ENCODE data around the gene CENPF.
"Not testable (repeated sequence)": the region's sequence is repeated elsewhere in the genome, so short reads cannot be mapped to it uniquely, and the experiment has no call there.

CENPF gene

DNA sequence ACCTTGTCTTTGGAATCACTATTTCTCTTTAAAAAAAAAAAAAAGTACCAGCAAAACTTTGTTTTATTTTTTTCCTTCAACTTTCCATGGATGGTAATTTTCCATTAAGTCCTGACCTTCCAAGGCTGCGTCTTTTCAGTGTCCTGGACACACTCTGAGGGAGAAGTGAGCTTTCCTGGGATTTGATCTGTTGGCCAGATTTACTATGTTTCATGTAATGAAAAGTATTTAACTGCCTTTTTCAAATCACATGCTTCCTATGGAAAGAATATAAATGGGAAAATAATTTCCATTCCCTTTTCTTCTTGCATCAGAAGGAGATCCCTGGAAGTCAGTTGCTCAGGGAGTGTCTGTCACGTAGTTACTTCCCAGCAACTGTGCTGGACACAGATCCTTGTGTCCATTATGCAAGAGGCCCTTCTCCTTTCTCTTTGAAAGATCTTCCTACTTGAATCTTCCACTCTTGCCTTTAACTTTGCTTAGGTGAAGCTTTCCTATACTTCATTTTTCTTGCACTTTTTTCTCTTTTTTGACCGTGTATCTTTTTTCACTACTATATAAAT lies 59.3 kb downstream of the CENPF start:
- no peak for DNase-seq

DNA sequence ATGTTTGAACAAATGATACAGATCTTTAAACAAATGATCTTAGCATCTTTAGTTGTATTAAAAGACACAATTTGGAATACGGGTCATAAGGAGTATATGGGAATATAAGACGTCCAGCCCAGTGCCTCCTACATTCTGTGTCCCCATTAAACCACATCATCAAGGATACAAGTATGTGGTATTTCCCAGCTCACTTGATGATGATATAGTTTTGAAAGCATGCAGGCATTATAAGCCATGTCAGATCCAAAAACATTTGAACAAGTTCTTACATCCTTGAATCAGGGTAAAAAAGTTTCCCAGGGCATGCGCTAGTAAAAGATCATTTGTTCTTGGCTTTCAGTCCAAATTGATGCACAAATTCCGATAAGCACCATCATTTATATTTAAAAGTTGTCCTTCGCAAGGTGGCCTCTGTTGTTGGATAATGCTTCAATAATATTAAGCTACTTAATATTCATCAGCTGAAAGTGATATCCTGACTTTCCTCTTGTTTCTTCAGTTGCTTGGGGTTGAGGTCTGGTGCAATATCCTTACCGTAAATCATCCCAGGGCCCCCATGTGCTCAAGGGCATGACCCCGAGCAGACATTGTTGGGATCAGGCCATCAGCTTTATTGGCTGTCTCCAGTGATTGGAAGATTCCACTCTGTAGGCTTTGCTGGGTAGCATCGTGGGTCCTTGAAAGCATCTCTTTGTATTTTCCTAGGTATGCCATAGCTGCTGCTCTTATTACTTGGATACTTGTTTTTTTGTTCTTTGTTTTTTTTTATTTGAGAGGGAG lies 61.8 kb downstream of the CENPF start:
- DNase-seq, result no peak

GRCh38 chr1:214665606-214666110 lies 62.7 kb downstream of the CENPF start:
- no peak for DNase-seq

- DNase-seq, result no peak
Measured at GRCh38 chr1:214666674-214667073, 63.7 kb downstream of the CENPF start.

GRCh38 chr1:214670098-214670497 lies 67.1 kb downstream of the CENPF start:
- peak; percentile 8 to 28 for DNase-seq

DNA sequence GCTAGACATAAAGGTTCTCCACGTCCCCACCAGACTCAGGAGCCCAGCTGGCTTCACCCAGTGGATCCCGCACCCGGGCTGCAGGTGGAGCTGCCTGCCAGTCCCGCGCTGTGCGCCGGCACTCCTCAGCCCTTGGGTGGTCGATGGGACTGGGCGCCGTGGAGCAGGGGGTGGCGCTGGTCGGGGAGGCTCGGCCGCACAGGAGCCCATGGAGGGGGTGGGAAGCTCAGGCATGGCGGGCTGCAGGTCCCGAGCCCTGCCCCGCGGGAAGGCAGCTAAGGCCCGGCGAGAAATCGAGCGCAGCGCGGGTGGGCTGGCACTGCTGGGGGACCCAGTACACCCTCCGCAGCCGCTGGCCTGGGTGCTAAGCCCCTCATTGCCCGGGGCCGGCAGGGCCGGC lies 70.0 kb downstream of the CENPF start:
- DNase-seq, result not testable (repeated sequence)

GRCh38 chr1:214673576-214673975 lies 70.6 kb downstream of the CENPF start:
- DNase-seq, result no peak

DNA sequence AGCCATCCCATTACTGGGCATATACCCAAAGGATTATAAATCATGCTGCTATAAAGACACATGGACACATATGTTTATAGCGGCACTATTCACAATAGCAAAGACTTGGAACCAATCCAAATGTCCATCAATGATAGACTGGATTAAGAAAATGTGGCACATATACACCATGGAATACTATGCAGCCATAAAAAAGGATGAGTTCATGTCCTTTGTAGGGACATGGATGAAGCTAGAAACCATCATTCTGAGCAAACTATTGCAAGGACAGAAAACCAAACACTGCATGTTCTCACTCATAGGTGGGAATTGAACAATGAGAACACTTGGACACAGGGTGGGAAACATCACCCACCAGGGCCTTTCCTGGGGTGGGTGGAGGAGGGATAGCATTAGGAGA lies 72.5 kb downstream of the CENPF start:
- not testable (repeated sequence) for DNase-seq

DNA sequence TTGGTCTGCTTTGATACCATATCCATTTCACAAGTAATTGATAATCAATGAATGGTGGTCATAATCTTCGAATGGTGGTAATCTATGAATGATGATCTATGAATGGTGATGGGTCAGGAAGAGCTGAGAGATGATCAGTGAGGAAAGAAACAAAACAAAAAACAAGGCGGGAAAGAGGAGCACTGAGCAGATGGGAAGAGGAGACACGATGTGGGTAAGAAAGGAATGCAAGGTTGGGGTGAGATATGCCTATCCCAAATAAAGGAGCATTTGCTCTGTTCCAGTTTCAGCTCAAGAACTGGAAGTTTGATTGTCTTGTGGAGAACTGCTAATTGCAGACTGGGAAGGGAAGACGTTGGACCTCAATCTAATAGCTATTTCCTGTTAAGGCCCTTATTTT lies 73.8 kb downstream of the CENPF start:
- DNase-seq, result no peak

DNA sequence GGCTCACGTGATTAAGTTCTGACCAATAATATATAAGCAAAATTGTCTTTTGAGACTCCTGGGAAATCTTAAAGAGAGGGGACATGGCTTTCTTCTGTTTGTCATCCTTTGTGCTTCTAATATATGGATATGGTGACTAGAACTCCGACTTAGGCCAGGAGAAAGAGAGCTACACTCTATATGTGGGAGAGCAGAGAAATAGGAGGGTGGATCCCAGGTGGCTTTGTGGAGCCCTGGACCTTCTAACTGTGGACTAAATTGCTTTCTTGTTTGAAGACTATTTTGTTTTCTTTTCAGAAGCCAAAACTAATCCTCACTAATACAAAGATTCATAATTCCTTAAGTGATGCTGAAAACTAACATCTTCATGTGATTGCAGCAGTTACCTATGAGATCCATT lies 75.0 kb downstream of the CENPF start:
- DNase-seq, result no peak

DNA sequence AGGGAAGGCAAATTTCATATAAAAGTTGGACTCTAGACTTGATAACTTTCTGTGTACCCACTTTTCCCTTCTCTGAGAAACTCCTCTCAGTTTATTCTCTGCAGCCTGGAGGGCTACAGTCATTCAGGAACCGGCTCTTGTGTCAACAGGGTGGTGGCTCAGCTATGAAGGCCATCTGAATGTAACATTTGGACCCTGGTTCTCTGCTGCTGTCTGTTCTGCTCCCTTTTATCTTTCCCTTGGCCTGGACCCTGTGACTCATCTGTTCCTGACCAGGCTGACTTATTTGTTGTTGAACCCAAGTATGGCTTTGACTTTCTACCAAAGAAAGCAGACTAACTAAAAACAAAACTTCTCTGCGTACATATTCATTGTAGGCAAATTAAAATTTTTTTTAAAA lies 75.4 kb downstream of the CENPF start:
- no peak for DNase-seq

GRCh38 chr1:214683621-214684020 lies 80.6 kb downstream of the CENPF start:
- DNase-seq, result no peak

DNA sequence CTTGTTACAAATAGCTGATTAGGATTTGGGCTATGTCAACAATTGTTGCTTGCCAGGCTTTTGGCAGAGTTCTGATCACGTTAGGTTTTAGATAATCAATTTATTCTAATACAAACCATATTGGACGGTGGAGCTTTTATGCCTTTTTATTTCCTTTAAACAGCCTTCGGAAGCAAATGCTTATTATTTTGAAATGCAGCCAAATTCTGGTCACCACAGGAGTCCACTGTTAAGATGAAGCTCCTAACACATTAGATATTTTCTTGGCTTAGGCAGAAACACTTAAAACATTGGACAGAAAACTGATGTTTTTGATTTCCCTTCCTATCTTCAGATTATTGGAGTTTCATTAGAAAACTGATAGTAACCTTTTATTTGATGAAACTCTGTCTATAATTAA lies 82.9 kb downstream of the CENPF start:
- peak; percentile 12 to 63 for DNase-seq

GRCh38 chr1:214686497-214686896 lies 83.5 kb downstream of the CENPF start:
- DNase-seq, result no peak

GRCh38 chr1:214688891-214689290 lies 85.9 kb downstream of the CENPF start:
- DNase-seq, result no peak

DNA sequence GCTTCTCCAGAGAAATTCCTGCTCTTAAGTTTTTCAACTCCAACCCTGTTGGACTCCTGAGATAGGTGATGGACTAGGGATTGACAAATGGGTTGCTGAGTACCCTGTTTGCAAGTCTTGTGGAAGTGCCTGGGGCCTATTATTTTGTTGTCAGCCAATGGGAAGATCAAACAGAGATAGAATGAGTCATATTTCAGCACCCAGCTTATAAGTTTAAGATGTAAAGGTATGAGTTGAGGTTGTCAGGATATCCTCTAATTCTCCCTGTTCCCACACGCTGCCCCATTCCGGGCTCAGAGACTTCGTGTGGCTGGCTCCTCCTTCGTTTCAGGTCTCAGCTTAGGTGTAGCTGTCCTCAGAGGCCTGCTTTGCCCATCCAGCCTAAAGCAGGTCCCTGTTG lies 91.8 kb downstream of the CENPF start:
- no peak for DNase-seq

DNA sequence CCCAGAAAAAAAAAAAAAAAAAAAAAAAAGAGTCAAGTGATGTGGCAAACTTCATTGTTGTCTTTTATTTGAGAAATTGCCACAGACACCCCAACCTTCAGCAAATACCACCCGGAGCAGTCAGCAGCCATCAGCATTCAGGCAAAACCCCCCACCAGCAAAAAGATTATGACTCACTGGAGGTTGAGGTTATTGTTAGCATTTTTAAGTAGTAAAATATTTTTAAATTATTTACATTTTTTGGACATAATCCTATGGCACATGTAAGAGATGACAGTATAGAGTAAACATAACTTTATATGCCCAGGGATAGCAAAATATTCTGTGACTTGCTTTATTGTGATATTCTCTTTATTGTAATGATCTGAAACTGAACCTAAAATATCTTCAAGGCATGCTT lies 95.6 kb downstream of the CENPF start:
- no peak for DNase-seq

DNA sequence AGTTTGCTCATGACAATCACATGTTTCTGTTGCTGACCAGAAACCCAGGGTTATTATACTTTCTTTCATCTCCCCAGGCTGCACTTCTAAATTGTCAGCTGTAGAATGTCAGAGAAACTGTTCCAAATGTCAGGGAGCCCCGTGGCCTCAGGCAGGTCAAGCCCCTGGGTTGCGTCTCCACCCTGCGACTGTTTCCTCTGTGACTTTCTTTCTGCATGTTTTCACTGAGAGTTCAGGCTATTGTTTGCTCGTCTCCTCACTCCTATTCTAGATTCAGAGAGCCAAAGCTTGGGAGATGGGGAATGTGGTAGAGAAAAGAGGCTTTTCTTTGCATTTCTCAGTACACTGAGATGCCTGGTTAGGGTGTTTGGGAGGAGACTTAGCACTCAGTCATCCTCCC lies 97.4 kb downstream of the CENPF start:
- DNase-seq, result no peak

GRCh38 chr1:214702556-214702955 lies 99.6 kb downstream of the CENPF start:
- no peak for DNase-seq

DNA sequence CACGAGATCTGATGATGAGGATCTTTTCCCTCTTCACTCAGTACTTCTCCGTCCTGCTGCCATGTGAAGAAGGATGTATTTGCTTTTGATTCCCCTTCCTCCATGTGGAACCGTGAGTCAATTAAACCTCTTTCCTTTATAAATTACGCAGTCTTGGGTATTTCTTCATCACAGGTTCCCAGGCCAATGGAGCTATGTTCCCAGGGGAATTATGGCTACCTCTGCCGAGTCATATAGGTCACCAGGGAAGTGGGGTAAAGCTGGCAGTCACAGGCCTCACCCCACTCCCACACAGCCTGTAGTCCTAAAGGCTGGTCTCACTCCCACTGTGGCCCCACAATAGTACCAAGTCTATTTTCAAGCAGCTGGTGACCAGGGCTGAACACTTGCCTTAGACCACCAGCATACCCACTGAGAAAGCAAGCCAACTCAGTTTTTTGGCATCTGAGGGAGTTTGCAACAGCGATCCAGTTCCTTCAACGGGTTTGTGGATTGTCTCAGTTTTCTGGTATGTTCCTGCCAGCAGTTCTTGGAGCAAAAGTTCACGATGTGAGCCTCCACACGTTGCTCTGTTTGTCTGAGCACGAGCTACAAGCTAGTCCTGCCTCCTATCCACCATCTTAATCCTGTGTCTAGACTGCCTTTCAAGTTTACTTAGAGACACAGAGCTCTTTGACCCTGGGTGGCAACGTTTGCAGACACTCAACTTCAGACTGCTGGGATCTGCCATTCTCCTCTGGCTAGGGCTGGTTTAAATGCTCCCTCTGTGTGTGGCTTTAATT lies 104.5 kb downstream of the CENPF start:
- no peak for DNase-seq

DNA sequence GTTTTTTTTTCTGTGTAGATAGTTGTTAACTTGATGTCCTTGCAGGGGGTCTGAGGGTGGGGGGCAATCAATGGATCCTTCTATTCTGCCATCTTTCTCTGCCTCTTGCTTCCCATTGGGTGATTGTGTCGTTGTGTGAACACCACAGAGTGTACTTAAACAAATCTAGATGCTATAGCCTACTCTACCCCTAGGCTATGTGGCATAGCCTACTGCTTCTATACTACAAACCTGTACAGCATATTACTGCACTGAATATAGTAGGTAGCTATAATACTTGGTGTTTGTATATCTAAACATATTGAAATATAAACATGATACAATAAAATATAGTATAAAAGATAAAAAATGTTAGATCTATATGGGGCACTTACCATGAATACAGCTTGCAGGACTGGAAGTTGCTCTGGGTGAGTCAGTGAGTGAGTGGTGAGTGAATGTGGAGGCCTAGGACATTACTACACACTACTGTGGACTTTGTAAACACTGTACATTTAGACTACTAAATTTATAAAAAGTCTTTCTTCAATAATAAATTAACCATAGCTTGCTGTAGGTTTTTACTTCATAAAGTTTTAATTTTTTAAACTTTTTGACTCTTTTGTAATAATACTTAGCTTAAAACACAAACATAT lies 105.4 kb downstream of the CENPF start:
- no peak for DNase-seq

- DNase-seq, result no peak
Measured at GRCh38 chr1:214709241-214709640, 106.2 kb downstream of the CENPF start.

DNA sequence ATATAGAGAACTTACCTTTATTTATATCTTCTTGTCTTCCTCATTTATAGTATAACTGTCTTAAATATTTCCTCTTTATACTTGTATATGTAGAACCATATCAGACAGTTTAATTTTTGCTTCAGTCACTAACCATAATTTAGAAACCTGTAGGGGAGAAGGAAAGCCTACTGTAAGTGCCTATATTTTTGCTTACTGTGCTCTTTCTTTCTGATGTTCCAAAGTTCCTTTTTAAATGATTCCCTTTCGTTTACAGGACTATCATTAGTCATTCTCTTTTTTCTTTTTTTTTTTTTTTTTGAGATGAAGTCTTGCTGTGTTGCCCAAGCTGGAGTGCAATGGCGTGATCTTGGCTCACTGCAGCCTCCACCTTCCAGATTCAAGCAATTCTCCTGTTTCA lies 109.7 kb downstream of the CENPF start:
- DNase-seq, result no peak
